CD14-positive monocyte (primary cell): ENCODE results near the gene STX8. TPM values are rescaled to one million over a fixed set of nuclear protein-coding genes. Genes with fewer than 3 reads are reported as not detected.

Experiments used
- DNase-seq, 3 donors: peaks; one replicate each; pipeline ENCODE4 v3.0.0-alpha.2; 2011 to 2022
- H2AFZ ChIP-seq: 2 replicates; pipeline ENCODE4 v1.6.0; 2012; ENCODE audit warnings: mild to moderate bottlenecking, low read depth, low read length, inconsistent platforms; ENCODE audit not compliant: insufficient read depth, poor library complexity, severe bottlenecking
- H3K27ac ChIP-seq, 2 donors: 1 replicate in 1 of 2; 2 replicates in 1 of 2; pipeline ENCODE4 v1.5.1; 2012 to 2013; ENCODE audit warnings: low read length in 2 of 2, control low read depth in 1 of 2, inconsistent platforms in 1 of 2, low read depth in 1 of 2, mild to moderate bottlenecking in 1 of 2
- H3K27me3 ChIP-seq, 2 donors: one replicate each; pipeline versions ENCODE4 v1.6.0 to v1.6.1; 2011 to 2013; ENCODE audit warnings: low read length in 2 of 2; ENCODE audit not compliant: control insufficient read depth in 2 of 2, insufficient read depth in 2 of 2
- H3K36me3 ChIP-seq, 2 donors: replicated peaks in 1 of 2; 1 replicate in 1 of 2; 2 replicates in 1 of 2; pipeline versions ENCODE4 v1.5.1 to v1.6.1; 2012 to 2013; ENCODE audit warnings: low read length in 2 of 2, control low read depth in 1 of 2, inconsistent platforms in 1 of 2, mild to moderate bottlenecking in 1 of 2; ENCODE audit not compliant: insufficient read depth in 2 of 2, control insufficient read depth in 1 of 2
- H3K4me1 ChIP-seq, 2 donors: 1 replicate in 1 of 2; 2 replicates in 1 of 2; pipeline versions ENCODE4 v1.5.1 to v1.6.1; 2012 to 2013; ENCODE audit warnings: low read length in 2 of 2, control low read depth in 1 of 2, inconsistent platforms in 1 of 2, mild to moderate bottlenecking in 1 of 2, moderate library complexity in 1 of 2; ENCODE audit not compliant: insufficient read depth in 2 of 2, control insufficient read depth in 1 of 2
- H3K4me2 ChIP-seq: replicated peaks from 2 replicates; pipeline ENCODE3; 2012; ENCODE audit warnings: low read length, moderate library complexity, mild to moderate bottlenecking; ENCODE audit not compliant: poor library complexity, severe bottlenecking; ENCODE audit errors: extremely low read depth
- H3K4me3 ChIP-seq, 3 experiments: fragments of 200-600 bp in 1 of 3; sonication (generic) in 1 of 3; replicated peaks in 1 of 3; 1 replicate in 2 of 3; 2 replicates in 1 of 3; pipeline ENCODE4 v1.5.1; 2011 to 2013; ENCODE audit warnings: low read length in 3 of 3, mild to moderate bottlenecking in 3 of 3, control low read depth in 2 of 3, low read depth in 2 of 3, inconsistent platforms in 1 of 3, moderate library complexity in 1 of 3
- H3K79me2 ChIP-seq: 2 replicates; pipeline ENCODE4 v1.6.0; 2012; ENCODE audit warnings: mild to moderate bottlenecking, control low read depth, inconsistent platforms, low read length, moderate library complexity; ENCODE audit not compliant: insufficient read depth
- H3K9ac ChIP-seq: 2 replicates; pipeline ENCODE4 v1.6.0; 2017; ENCODE audit warnings: low read length, mild to moderate bottlenecking; ENCODE audit not compliant: insufficient read depth, poor library complexity, severe bottlenecking
- H3K9me3 ChIP-seq, 2 donors: replicated peaks in 1 of 2; 1 replicate in 1 of 2; 2 replicates in 1 of 2; pipeline versions ENCODE4 v1.5.1 to v1.6.1; 2012 to 2013; ENCODE audit warnings: low read length in 2 of 2, control low read depth in 1 of 2; ENCODE audit not compliant: control insufficient read depth in 1 of 2, insufficient read depth in 1 of 2
- H4K20me1 ChIP-seq: 2 replicates; pipeline ENCODE4 v1.6.0; 2012; ENCODE audit warnings: mild to moderate bottlenecking, low read length, control low read depth, moderate library complexity; ENCODE audit not compliant: insufficient read depth
- H3K27ac Mint-ChIP-seq, 7 donors: one replicate each; pipeline ENCODE4 v1.8.0; 2020; ENCODE audit warnings: mild to moderate bottlenecking in 7 of 7, mixed read lengths in 7 of 7, moderate library complexity in 6 of 7, inconsistent platforms in 2 of 7
- H3K27me3 Mint-ChIP-seq, 3 donors: one replicate each; pipeline ENCODE4 v1.8.0; 2021 to 2022; ENCODE audit warnings: low read depth in 3 of 3, mild to moderate bottlenecking in 3 of 3, mixed read lengths in 3 of 3, moderate library complexity in 3 of 3, inconsistent platforms in 1 of 3
- H3K36me3 Mint-ChIP-seq, 2 donors: one replicate each; pipeline ENCODE4 v1.8.0; 2020; ENCODE audit warnings: mixed read lengths in 2 of 2, inconsistent platforms in 1 of 2, mild to moderate bottlenecking in 1 of 2
- H3K4me1 Mint-ChIP-seq: one replicate; pipeline ENCODE4 v1.8.0; 2020; ENCODE audit warnings: mild to moderate bottlenecking, mixed read lengths
- H3K4me3 Mint-ChIP-seq, 2 donors: one replicate each; pipeline ENCODE4 v1.8.0; 2020; ENCODE audit warnings: mild to moderate bottlenecking in 2 of 2, mixed read lengths in 2 of 2, moderate library complexity in 1 of 2
- H3K9me3 Mint-ChIP-seq, 7 donors: one replicate each; pipeline ENCODE4 v1.8.0; 2020 to 2022; ENCODE audit warnings: mixed read lengths in 7 of 7, mild to moderate bottlenecking in 6 of 7, moderate library complexity in 6 of 7, inconsistent platforms in 2 of 7
- WGBS: methylation state at CpG from one replicate; pipeline ENCODE4 v1.1.5; 2013; ENCODE audit warnings: missing lambda C conversion rate; ENCODE audit not compliant: insufficient coverage; 5-methylcytosine and 5-hydroxymethylcytosine counted together
- intact Hi-C, 2 donors: fragments of 100-400 bp; cut with micrococcal nuclease; formaldehyde crosslinking; loops; one replicate each; pipeline versions ENCODE4 v1.15.0 to v1.15.1; 2023
- polyA plus RNA-seq, 3 donors: library from polyadenylated mRNA; depleted of rRNA in 1 of 3; unstranded in 2 of 3; stranded (reverse) in 1 of 3; fragments of 300-500 nt in 2 of 3; fragments of >200 nt in 1 of 3; fragmentation: Illumina TruSeq in 2 of 3; gene quantifications; 1 replicate in 2 of 3; 2 replicates in 1 of 3; pipeline ENCODE4 v1.2.3, GENCODE V29; 2012 to 2021
- TF ChIP-seq, protein P1 (sequence below): fragments of 200-600 bp; IDR thresholded peaks from one replicate; pipeline ENCODE4 v1.8.0; 2022; ENCODE audit warnings: antibody characterized with exemption, mild to moderate bottlenecking

The STX8 gene
- polyA plus RNA-seq, 3 donors: 44.4 to 170 (median 142) TPM

DNA sequence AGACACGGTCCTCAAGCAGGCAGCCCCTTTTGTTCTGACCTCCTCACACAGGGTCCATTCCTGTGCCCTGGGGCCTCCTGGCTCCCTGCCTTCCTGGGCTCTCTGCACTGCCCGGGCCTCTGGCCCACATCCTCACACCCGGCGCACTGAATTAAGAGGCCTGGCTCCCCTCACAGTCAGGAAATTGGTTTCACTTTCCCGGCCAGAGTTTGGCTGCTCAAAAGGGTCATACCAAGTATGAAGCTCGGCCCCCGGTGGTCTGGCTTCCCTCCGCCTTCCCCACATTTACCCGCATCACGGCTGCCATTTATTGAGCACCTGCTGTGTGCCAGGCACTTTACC, 334.3 kb downstream of the STX8 start:
- Histone ChIP-seq H3K36me3 (no peaks in the 10 kb centered on the region), H3K27me3 (peaks cover 0 to 17% of the 10 kb centered on the region in 2 donors), H3K79me2 (no peaks in the 10 kb centered on the region), H2AFZ (no peak overlapping the region), H3K4me2 (no peak overlapping the region), H3K27ac (no peak overlapping the region), H3K4me3 (no peak overlapping the region), H3K4me1 (peaks cover 9 to 18% of the 10 kb centered on the region in 2 donors), H3K9ac (no peak overlapping the region), H3K9me3 (no peaks in the 10 kb centered on the region), H4K20me1 (no peaks in the 10 kb centered on the region)
- peaks cover 1 to 22% (median 19%) of the 10 kb centered on the region in 3 donors for H3K27me3 Mint-ChIP-seq
- intact Hi-C loops: no loop called here
- peak overlapping the region in 4 of 7 donors; percentile 41 to 79 (median 58) for H3K27ac Mint-ChIP-seq
- WGBS: 36% methylated on average over 10 of the region's 10 CpGs
- peaks cover 0 to 3% (median 0%) of the 10 kb centered on the region in 7 donors for H3K9me3 Mint-ChIP-seq
- TF ChIP-seq, protein P1, sequence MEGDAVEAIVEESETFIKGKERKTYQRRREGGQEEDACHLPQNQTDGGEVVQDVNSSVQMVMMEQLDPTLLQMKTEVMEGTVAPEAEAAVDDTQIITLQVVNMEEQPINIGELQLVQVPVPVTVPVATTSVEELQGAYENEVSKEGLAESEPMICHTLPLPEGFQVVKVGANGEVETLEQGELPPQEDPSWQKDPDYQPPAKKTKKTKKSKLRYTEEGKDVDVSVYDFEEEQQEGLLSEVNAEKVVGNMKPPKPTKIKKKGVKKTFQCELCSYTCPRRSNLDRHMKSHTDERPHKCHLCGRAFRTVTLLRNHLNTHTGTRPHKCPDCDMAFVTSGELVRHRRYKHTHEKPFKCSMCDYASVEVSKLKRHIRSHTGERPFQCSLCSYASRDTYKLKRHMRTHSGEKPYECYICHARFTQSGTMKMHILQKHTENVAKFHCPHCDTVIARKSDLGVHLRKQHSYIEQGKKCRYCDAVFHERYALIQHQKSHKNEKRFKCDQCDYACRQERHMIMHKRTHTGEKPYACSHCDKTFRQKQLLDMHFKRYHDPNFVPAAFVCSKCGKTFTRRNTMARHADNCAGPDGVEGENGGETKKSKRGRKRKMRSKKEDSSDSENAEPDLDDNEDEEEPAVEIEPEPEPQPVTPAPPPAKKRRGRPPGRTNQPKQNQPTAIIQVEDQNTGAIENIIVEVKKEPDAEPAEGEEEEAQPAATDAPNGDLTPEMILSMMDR: no peak
- H3K4me3 Mint-ChIP-seq: no peak overlapping the region
- peaks cover 21% of the 10 kb centered on the region for H3K4me1 Mint-ChIP-seq
- peaks cover 0 to 3% of the 10 kb centered on the region in 2 donors for H3K36me3 Mint-ChIP-seq
- DNase-seq: no peak

DNA sequence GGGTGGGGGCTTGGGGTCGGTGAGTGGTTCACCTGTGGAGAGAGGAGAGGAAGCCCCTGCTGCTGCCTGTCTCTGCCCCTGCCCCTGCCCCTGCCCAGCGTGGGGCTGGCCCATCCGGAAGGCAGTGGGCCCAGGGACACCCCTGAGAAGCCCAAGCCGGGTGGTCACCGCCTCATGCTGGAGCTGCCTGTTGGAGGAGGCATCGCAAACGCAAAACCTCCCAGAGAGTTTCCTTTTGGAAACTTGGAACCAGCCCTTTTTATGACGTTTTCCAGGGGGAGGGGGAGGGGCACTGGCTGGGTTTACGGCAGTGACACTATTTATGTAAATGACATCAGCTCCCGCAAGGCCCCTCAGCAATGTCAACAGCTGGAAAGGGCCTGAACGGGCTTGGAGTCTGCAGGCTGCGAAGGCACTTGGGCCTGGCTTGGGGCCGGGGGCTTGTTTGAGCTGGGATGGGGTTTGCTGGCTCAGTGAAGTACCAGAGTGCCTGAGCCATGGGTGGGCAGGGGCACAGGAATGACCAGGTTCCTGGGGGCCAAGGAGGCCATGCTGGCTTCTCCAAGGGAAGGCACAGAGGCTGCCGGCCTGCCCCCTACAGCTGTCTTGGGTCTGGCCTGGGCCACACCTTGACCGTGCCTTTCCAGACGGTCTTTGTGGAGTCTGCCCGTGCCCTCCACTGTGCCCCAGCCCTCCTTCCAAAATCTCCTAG, 334.8 kb downstream of the STX8 start:
- peaks cover 1 to 24% (median 19%) of the 10 kb centered on the region in 3 donors for H3K27me3 Mint-ChIP-seq
- peak overlapping the region in 1 of 3 experiments; percentile 64 for H3K4me3 ChIP-seq
- H3K79me2 ChIP-seq: no peaks in the 10 kb centered on the region
- peaks cover 0 to 3% (median 0%) of the 10 kb centered on the region in 7 donors for H3K9me3 Mint-ChIP-seq
- H3K27ac Mint-ChIP-seq: peak overlapping the region in 4 of 7 donors; percentile 25 to 66 (median 46)
- peak overlapping the region; percentile 21 for H3K9ac ChIP-seq
- H3K4me1 ChIP-seq: peaks cover 9 to 18% of the 10 kb centered on the region in 2 donors
- peaks cover 21% of the 10 kb centered on the region for H3K4me1 Mint-ChIP-seq
- TF ChIP-seq, protein P1: no peak
- peak overlapping the region; percentile 74 for H3K4me2 ChIP-seq
- no peaks in the 10 kb centered on the region for H4K20me1 ChIP-seq
- no peak for DNase-seq
- 77% methylated on average over 14 of the region's 17 CpGs for WGBS
- peaks cover 0 to 17% of the 10 kb centered on the region in 2 donors for H3K27me3 ChIP-seq
- no peak overlapping the region for H3K27ac ChIP-seq
- peak overlapping the region; percentile 73 for H2AFZ ChIP-seq
- intact Hi-C loops: no loop called here
- no peaks in the 10 kb centered on the region for H3K36me3 ChIP-seq
- H3K9me3 ChIP-seq: no peaks in the 10 kb centered on the region
- H3K4me3 Mint-ChIP-seq: peak overlapping the region in 1 of 2 donors; percentile 78
- H3K36me3 Mint-ChIP-seq: peaks cover 0 to 3% of the 10 kb centered on the region in 2 donors
